Nucleus accumbens (tissue), 56 donors: Measurements from ENCODE around the gene EIF2S3B.

ENCODE experiments used
- DNase-seq, 56 donors: peaks; one replicate each; lab custom pipeline; 2025; lab: John Stamatoyannopoulos, UW

The EIF2S3B gene

GRCh38 chr12:10553148-10553547, 47.5 kb downstream of the EIF2S3B start:
- no peak for DNase-seq

- DNase-seq: no peak
Observed at GRCh38 chr12:10554228-10554755, 48.6 kb downstream of the EIF2S3B start.

- DNase-seq: no peak
Observed at GRCh38 chr12:10554756-10555481, 49.2 kb downstream of the EIF2S3B start.

- no peak for DNase-seq
Observed at GRCh38 chr12:10557329-10557728, 51.6 kb downstream of the EIF2S3B start.

GRCh38 chr12:10557766-10558165, 52.1 kb downstream of the EIF2S3B start:
- DNase-seq: no peak
